HCT116 (cell line): ENCODE measurements around the gene TMEM144.

Experiments used
- CBX3 ChIP-seq: IDR thresholded peaks from 2 replicates; pipeline ENCODE4 v1.6.1; 2012; ENCODE audit warnings: low read depth
- CTCF ChIP-seq, 3 experiments: fragments of 200-600 bp in 1 of 3; sonication (generic) in 1 of 3; IDR thresholded peaks in 2 of 3; conservative IDR thresholded peaks in 1 of 3; 2 replicates each; pipeline ENCODE4 v1.5.1; 2012 to 2017; ENCODE audit warnings: low read depth in 2 of 3, low read length in 2 of 3, antibody characterized with exemption in 1 of 3, borderline replicate concordance in 1 of 3, control low read depth in 1 of 3, mild to moderate bottlenecking in 1 of 3, mixed read lengths in 1 of 3, mixed run types in 1 of 3, moderate library complexity in 1 of 3; ENCODE audit not compliant: insufficient read depth in 1 of 3
- EZH2 ChIP-seq: fragments of 200-600 bp; sonication (generic); IDR thresholded peaks from 2 replicates; pipeline ENCODE4 v1.6.1; 2017; ENCODE audit warnings: antibody characterized with exemption, mixed run types
- FOSL1 ChIP-seq: IDR thresholded peaks from 2 replicates; pipeline ENCODE4 v1.6.1; 2012; ENCODE audit warnings: low read depth
- MAX ChIP-seq: IDR thresholded peaks from 2 replicates; pipeline ENCODE4 v1.6.1; 2012
- POLR2A ChIP-seq: IDR thresholded peaks from 2 replicates; pipeline ENCODE4 v1.7.0; 2011; ENCODE audit warnings: borderline replicate concordance; ENCODE audit not compliant: insufficient read depth, insufficient read length; ENCODE audit errors: extremely low read depth
- POLR2AphosphoS5 ChIP-seq: IDR thresholded peaks from 2 replicates; pipeline ENCODE4 v1.6.1; 2011; ENCODE audit warnings: mild to moderate bottlenecking, low read depth, low read length, moderate library complexity
- RAD21 ChIP-seq: IDR thresholded peaks from 2 replicates; pipeline ENCODE4 v1.6.1; 2012; ENCODE audit warnings: low read depth, mild to moderate bottlenecking
- REST ChIP-seq: IDR thresholded peaks from 2 replicates; pipeline ENCODE4 v1.6.1; 2012; ENCODE audit warnings: low read depth
- SIN3A ChIP-seq: IDR thresholded peaks from 2 replicates; pipeline ENCODE4 v1.6.1; 2012; ENCODE audit warnings: low read depth
- SP1 ChIP-seq: IDR thresholded peaks from 2 replicates; pipeline ENCODE4 v1.6.1; 2012; ENCODE audit warnings: low read depth
- SRF ChIP-seq: IDR thresholded peaks from 2 replicates; pipeline ENCODE4 v1.6.1; 2012; ENCODE audit warnings: low read depth

GRCh38 chr4:158166701-158167100 is 43.6 kb upstream of the TMEM144 start:
- TF ChIP-seq CTCF (IDR thresholded peaks at IDR 0.05 in 2 of 3, conservative IDR thresholded peaks at IDR 0.05 in 1 of 3; ENCODE audit: borderline replicate concordance in 1 of 3, insufficient read depth in 1 of 3, low read depth in 2 of 3, low read length in 2 of 3) (no peak), SIN3A (no peak), RAD21 (no peak; the same call in 1 of the 2 replicates), CBX3 (no peak), FOSL1 (no peak), EZH2 (no peak), REST (no peak), POLR2AphosphoS5 (no peak), MAX (no peak), POLR2A (no peak), SP1 (no peak), SRF (no peak)
